NCI-H2081 treated with DMSO at 0.1 percent for 48 hours (cell line): ENCODE measurements around the gene TMEM213.

ENCODE experiments used
- DNase-seq: peaks from one replicate; lab custom pipeline; 2025; lab: John Stamatoyannopoulos, UW

TMEM213 gene, protein sequence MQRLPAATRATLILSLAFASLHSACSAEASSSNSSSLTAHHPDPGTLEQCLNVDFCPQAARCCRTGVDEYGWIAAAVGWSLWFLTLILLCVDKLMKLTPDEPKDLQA

DNA sequence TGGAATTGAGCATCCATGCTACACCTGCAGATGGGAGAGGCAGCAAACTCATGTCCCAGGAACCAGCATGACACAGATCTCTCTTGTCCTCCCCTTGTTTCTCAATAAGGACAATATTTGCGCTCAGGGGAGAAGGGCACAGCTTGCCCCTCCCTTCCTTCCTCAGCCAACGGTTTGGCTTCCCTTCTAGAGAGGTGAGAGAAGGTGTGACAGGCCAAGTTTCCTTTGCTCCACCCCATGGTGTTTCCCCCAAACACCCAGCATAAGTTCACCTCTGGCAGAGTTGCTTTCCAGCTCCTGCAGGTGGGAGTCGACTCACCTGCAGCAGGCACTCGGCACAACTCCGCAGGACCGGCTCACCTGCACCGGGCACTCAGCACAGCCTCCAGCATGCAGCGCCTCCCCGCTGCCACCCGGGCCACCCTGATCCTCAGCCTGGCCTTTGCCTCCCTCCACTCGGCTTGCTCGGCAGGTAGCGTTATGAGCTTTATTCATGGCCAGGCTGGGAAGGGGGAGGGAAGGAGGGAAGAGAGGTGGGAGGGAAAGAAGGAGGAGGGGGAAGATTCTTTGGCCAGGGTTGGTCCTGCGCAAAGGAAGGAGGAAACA lies at the start of gene TMEM213, which contains the start of gene ATP6V0A4:
Gene TMEM213 (plus strand): TSS at position 280 of the 606 bp plus-strand sequence. CDS start 111 bp downstream, at position 391.
Gene ATP6V0A4 (minus strand): TSS at position 482 of the 606 bp plus-strand sequence. CDS start 26,949 bp downstream, outside the sequence.
- DNase-seq = no peak

DNA sequence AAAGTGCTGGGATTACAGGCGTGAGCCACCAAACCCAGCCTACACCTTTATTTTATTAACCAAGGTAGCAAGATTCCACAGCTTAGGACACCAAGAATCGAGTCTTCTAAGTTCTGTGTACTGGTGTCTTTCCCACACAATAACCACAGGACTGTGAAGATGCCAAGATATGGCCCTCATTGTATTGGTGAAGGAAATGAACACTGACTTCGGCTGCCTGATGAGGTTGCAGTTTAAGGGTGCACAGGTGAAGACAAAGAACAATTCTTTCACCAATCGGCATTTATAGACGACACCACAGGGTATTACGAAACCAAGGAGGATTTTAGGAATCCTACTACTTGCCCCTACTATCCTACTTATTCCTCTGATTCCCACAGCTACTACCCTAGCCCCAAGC lies 49.1 kb upstream of the TMEM213 start:
- no peak for DNase-seq

DNA sequence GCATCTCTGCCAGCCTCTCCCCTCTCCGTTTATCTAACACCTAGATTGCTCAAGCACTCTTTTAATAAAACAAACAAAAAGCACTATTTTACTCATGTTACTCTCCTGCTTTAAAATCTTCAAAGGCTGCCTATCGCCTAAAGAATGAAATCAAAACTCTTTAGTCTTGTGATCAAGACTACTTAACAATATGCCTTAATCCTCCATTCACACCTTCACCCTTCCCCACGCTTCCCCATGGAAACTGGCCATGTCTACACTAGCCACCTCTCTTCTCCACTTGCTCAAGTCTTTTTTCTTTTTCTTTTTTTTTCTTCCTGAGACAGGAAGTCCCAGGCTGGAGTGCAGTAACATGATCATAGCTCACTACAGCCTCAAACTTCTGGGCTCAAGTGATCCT lies 47.8 kb upstream of the TMEM213 start:
- no peak for DNase-seq

DNA sequence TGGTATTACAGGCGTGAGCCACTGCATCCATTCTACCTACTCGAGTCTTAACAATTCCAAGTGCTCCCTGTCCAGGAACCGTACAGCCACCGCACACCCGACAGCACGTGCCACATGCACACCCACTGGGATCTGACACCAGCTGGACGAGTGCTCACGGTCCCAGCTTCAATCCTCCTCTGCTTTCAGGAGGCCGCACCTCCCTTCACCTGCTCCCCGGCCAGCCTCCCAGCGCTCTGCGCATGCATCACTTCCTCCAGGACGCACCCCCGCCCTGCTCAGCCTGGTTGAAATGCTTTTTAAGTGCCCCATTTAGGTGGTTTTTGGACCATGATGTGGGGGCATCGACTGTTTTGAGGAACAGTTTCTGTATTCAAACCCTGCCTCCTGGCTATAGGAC lies 47.3 kb upstream of the TMEM213 start:
- no peak for DNase-seq

DNA sequence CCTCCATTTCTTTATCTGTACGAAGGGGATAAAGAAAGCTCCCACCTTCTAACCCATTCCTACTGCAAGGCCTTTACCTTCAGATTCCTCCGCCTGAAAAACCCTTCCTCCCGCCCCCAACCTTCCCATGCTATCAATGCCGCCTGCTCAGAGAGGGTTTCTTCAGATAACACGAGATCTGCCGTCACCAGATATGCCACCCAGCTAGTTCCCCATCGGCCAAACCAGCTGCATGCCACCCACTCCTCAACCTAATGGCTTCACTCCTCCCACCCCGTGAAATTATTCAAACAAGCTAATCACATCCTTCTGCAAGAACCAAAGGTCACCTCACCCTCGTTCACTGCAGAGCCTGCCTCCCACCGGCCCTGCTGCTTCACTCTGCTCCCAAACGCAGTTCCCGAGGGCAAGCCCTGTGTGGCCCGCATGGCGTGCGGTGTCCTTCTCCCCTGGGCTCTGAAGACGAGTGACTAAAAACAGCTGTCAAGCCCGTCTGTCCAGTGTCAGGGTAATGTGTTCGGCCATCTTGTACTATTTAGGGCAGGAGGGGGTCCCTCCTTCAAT lies 46.8 kb upstream of the TMEM213 start:
- no peak for DNase-seq

DNA sequence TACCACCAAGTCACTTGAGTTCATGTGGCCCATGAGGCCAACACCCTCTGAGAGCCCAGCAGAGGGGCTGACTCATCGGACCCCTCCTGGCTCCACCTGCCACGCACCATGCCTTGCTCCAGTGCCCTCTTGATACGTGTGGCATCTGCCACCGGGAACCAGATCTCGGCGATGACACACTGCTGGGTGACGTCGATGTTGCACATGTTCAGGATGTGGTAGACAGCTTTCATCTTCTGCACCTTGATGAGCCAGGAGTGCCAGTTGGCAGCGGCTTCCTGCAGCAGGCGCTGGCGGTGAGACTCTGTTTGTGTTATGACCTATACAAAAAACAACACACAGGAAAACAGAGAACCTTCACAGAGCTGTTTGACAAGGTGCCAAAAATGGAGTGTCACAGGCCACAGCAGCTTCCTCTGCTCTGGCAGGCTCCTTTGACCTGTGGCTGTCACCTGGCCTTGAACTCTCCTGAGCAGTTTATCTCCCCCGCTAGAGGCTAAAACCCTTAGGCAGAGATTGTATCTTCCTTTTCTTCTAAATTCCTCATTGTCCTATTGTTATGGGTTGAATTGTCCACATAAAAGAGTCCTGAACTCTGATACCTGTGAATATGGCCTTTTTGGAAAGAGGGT lies 45.2 kb upstream of the TMEM213 start:
- no peak for DNase-seq

DNA sequence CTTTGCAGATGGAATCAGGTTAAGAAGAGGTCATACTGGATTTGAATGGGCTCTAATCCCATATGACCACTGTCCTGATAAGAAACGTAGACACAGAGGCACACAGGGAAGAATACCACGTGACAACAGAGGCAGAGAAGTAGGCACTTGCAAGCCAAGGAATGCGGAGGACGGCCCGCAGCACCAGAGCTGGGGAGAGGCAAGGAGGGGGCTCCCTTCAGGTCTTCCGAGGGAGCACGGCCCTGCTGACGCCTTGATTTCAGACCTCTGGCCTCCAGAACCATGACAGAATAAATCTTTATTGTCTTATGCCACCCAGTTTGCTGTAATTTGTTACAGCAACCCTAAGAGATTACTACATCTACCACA lies 44.7 kb upstream of the TMEM213 start:
- DNase-seq = no peak

DNA sequence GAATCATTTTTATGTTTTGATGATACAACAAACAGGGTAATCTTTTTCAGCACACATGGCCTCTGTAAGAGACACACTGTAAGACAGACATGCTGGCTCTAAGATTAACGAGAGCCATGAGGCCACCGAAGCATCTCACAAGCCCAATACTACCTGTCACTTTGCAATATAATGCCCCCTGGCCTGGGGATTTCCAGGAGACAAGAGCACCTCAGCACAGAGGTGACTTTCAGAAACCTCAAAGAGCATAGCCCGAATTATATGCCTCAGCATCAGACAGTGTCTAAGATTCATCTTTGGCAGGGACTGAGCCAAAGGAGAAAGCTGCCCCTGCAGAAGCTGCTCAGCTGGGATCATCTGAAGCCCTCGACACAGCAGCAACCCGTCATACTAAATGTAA lies 44.2 kb upstream of the TMEM213 start:
- no peak for DNase-seq

DNA sequence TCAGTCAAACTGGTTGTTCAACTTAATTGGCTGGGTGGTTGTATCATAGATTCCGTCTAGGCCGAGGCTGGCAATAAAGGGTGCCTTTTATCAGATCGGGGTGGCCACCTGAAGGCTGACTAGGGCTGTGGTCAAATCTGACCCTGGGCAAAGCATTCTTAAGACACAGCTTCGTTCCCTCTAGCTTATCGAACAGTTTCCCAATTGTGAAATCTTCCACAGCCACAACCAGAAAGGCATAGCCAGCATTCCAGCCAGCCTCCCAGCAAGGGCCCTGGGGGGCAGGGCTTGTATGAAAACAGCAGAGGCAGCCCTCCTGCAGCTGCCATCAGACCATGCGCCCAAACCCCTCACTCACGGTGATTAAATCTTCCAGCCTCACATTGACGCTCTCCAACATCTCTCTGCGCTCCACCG lies 42.5 kb upstream of the TMEM213 start:
- no peak for DNase-seq

DNA sequence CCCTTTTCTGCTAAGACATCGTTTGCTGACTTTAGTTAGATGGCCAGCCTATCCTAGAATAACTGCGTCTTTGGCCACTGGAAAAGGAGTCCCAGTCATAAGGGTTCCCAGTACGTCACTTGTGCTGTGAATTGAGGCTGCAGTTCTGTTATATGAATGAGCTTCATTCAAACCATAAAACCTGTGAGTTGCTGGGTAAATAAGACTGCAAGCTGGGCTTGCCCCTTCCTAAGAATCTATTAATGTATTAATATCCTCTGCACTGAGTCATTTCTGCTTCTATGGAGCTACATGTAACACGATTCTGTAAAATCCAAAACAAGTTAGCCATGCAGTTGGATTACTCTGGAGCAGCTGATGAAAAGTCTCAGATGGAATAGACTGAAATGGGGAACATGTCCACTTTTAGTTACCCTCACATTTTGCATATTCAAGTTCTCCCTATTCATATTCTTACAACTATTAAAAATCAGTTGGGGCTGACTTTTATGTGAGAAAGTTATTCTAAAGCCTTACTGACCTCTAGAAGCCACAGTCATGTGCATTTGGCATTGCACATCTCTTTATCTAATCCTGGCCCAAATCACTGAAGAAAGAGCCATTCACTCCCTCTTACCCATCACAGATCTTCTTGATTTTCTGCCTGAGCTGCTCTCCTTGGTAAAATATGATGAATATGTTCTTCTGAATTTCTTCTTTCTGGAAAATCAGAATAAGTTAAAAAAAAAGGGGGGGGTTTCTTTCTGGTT lies 41.8 kb upstream of the TMEM213 start:
- DNase-seq = no peak

DNA sequence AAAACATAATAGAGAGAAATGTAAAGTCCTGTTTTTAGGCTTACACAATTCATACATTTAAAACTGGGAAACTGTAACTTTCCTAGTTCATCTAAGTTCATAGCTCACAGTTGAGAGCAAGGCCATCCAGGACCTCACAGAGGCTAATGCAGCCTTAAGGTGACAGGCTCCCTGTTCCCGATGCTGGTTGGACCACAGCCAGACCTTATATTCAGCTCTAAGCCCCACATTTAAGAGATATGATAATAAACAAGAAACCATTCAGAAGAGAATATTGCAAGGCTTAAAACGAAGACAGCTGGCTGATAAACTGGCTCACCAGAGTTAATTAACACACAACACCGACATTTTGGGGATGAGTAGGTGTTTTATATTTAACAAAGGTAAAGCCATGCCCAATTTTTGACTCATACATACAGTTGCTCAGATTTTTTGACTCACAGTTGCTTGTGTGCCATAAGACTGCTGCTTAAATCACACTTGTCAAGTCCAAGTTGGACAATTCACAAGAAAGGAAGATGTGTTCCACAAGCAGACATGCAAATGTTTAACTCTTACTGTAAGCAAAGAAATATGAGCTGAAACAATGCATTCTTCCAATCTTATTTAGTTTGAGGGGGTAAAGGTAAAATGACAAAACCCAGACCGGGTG lies 41.1 kb upstream of the TMEM213 start:
- no peak for DNase-seq

DNA sequence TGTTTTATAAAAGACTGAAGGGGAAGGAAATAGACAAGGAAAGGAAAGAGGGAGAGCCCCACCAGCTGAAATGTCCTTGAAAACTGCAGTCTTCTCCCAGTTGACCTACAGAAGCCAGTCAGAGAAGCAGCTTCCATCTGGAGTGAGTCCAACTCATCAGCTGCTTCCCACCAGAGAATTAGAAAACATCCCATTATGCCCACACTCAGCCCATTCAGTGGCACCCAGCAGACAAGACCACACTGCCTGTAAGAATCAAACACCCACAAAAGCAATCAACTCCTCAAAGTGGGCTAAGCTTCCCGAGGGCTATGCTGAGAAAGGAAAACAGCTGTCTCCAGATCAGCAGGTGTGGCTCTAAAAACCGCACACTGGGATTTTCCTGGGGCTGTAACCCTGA lies 29.6 kb upstream of the TMEM213 start:
- DNase-seq = no peak

DNA sequence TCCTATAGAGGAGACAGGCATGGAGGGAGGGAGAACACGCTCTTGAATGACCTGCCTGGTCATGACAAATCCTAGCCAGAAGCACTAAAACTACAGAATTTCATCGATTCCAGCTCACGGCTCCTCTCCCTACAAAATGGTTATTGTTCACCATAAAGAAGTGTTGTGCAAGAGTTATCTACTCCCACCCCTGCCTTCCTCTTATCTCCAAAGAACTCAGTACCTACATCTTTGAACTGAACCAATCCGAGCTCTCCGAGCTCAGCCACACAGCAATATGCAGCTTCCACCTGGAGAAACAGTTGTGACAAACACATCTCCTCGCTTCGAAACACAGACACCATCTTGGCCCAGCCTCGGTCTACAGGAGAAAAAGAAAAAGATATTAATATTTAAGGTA lies 26.9 kb upstream of the TMEM213 start:
- no peak for DNase-seq

DNA sequence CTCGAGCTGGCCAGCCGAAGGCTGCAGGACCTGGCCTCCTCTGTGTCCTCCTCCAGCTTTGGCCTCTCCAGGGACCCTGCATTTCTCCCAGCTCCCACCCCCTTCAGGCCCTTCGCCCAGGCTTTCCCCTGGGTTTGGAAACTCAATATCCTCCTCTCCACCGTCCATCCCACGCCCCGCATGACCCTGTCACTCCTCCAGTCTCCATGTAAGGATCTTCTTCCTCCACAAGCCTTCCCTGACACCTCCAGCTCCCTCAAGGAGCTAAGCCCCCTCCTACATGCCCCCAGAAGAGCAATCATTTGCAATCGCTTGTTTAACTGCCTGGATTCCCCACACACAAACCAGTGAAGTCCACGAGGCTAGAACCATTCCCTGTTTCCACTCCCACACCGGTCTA lies 24.6 kb upstream of the TMEM213 start:
- DNase-seq = no peak

DNA sequence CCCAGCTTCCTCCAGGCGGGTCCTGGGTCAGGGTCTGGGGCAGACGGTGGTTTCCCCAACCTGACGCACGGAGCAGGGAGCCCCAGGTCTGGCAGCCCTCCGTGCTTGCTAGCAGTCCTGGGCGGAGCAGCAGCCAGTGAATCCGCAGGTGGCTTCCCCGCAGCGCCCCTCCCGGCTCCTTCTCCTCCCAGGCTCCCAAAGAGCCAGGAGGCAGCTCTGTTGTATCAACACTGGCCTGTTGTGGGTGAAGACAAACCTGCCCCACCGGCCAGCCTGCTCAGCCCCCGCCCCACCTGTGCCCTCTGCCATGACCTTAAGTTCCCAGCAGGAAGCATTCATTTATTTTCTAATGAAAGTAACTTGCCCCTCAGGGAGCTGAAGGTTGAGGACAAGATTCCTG lies 24.0 kb upstream of the TMEM213 start:
- DNase-seq = no peak

DNA sequence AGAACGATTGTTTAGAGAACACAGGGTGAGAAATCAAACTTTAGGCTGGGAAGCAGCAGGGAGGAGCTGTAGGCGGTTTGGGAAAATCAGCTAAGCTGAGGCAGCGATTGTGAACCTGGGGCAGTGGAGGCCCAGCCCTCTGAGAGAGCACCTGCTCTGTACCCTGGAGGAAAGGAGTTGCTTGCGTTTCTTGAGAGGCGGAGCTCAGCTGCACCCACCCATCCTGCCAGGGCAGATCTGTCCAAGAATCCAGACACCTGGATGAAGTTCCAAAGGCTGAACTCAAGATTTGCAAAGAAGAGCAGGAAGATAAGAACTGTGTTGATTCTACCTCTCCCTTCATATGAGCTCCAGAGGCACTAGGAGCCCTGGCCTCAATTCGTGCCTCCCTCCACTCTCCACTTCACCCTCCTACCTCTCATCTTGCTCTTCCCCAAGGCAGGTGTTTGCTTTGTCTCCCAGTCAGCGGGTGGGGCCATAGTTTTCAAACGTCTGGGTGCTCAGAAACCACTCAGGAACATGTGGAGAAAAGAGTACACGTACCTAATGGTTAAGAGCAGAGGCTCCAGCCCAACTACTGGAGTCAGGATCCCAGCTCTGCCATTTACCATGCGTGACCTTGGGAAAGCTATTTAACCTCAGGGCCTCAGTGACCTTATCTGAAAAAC lies 21.5 kb upstream of the TMEM213 start:
- DNase-seq = no peak

DNA sequence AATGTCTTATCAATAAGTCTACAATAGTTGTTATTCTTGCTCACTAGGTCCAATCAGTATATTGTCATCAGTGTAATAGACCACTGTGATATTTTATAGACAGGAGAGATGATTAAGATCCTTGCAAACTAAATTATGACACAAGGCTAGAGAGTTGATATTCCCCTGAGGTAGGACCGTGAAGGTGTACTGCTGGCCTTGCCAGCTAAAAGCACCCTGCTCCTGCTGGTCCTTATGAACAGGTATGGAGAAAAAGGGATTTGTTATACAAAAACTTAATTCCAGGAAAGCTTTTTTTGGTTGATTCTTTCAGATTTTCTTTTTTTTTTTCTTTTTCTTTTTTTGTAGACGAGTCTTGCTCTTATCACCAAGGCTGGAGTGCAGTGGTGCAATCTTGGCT lies 16.8 kb upstream of the TMEM213 start:
- no peak for DNase-seq

DNA sequence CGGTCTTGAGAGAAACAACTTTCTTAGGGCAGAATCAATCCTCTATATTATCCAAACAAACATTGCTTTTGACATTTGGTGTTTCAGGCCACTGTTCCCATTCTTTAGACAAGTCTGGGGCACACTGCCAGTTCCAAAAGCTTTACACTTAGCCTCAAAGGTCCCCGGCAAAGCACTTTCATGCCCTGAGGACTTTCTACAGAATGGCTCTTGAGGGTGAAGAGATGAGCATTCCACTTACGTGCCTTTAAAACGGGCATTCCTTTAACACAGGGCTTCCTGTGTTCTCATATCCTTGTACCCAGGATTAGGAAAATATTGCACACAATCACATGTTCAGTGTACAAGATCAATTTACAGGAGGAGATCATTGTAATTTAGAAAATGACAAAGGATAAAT lies 13.1 kb upstream of the TMEM213 start:
- no peak for DNase-seq

DNA sequence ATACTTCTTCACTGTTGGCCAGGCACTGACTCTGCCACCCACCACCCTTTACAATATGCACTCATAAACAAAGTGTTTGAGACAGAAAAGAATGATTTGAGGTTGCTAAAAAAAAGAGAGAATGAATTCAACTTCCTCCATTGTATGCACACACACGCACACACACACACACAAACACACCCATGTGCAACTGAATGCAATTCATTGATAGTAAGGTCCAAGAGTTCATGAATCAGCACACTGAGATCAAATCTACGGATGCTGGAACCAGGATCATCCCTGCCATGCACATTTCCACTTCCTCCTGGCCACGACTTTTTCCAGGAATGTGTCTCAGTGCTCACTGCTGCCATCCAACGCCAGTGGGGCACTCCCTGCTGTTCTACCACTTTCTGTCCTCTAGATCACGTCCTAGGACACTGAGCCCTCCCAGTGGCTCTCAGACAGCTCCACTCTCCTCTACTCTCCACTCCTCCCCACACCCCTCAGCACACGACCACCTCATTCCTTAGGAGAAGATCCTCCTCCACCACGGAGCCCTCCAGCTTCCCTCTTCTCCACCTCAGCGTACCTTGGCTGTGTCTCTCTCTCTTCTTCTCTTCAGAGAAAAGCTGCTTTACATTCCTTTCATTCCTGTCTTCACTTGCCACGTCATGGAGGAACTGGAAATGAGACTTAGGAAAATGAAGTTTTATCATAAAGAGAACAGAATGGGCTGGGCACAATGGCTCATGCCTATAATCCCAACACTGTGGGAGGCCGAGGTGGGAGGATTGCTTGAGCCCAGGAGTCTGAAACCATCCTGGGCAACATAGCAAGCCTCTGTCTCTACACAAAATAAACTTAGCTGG lies 12.0 kb upstream of the TMEM213 start:
- DNase-seq = no peak

DNA sequence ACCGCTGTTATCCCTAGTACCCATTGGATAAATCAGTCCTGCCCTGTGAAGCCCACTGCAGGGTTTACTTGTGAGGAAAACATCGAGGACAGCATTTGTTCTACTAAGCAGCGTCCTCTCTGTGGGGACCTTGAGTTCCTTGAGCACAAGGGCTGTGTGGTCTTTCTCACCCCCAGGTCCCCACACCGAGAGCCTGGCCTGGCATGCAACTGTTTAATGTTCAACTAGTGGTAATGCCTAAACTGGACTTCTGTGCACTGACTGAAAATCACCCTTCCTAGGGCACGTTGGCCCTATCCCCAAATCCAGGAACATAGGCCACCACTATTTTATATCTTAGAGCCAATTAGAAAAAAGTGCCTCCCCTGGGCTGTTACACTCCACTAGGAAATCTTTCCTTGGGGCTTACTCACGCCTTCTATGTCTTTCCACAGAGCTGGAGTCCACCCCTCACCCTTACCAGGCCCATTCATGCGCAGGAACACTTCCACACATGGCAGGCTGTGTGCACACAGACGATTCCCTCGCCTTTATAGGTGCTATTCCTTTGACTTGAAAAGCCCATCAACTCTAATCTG lies 1.7 kb upstream of the TMEM213 start:
- DNase-seq = no peak
